ENCODE results near the gene GRID2IP.
A peak's percentile ranks its signal among the peaks of the same experiment; 100 is the strongest.

Gene GRID2IP

GRCh38 chr7:6556196-6556595 is 4.9 kb upstream of the GRID2IP start:
- peaks cover 3% of the 10 kb centered on the region; the same call in 1 of the 2 replicates for H3K27me3 ChIP-seq (ENCODE audit: control insufficient read depth, low read length)

GRCh38 chr7:6554848-6555247 is 3.6 kb upstream of the GRID2IP start:
- peaks cover 8% of the 10 kb centered on the region for H3K4me1 ChIP-seq (ENCODE audit: control insufficient read depth, low read length)

More at GRCh38 chr7:6556196-6556595, 4.9 kb upstream of the GRID2IP start:
- TF ChIP-seq EZH2phosphoT487 (IDR thresholded peaks at IDR 0.05; ENCODE audit: borderline replicate concordance, low read length) (no peak), CTCF (IDR thresholded peaks at IDR 0.05; ENCODE audit: low read depth, low read length, poor library complexity, severe bottlenecking) (peak; percentile 69)
- H3K4me1 ChIP-seq (ENCODE audit: control insufficient read depth, low read length), result peaks cover 8% of the 10 kb centered on the region
- no peaks in the 10 kb centered on the region for H3K9me2 ChIP-seq (replicated peaks; ENCODE audit: control insufficient read depth, low read length)
- H3K79me2 ChIP-seq (ENCODE audit: control insufficient read depth, low read length), result no peaks in the 10 kb centered on the region
- no peaks in the 10 kb centered on the region for H3K36me3 ChIP-seq (ENCODE audit: control insufficient read depth, low read length)
- H3K4me3 ChIP-seq (ENCODE audit: low read length), result no peak overlapping the region
- no peak overlapping the region for H3K27ac ChIP-seq (ENCODE audit: low read depth, low read length)
- no peaks in the 10 kb centered on the region for H4K20me1 ChIP-seq (ENCODE audit: control insufficient read depth, insufficient read depth, low read depth, low read length)
- no peak overlapping the region for H3K4me2 ChIP-seq (ENCODE audit: low read length)
- no peaks in the 10 kb centered on the region for H3K9me3 ChIP-seq (ENCODE audit: control insufficient read depth, insufficient read depth, low read length)
- no peaks in the 10 kb centered on the region for H3F3A ChIP-seq (ENCODE audit: control insufficient read depth, insufficient read depth)

GRCh38 chr7:6553448-6554044 is 2.3 kb upstream of the GRID2IP start:
- Histone ChIP-seq H3K27me3 (ENCODE audit: control insufficient read depth, low read length) (no peaks in the 10 kb centered on the region), H3K9me3 (ENCODE audit: control insufficient read depth, insufficient read depth, low read length) (no peaks in the 10 kb centered on the region), H3K4me3 (ENCODE audit: low read length) (no peak overlapping the region), H3K9me2 (replicated peaks; ENCODE audit: control insufficient read depth, low read length) (no peaks in the 10 kb centered on the region), H3K36me3 (ENCODE audit: control insufficient read depth, low read length) (no peaks in the 10 kb centered on the region), H3F3A (ENCODE audit: control insufficient read depth, insufficient read depth) (no peaks in the 10 kb centered on the region), H4K20me1 (ENCODE audit: control insufficient read depth, insufficient read depth, low read depth, low read length) (no peaks in the 10 kb centered on the region), H3K4me1 (ENCODE audit: control insufficient read depth, low read length) (peaks cover 8% of the 10 kb centered on the region), H3K79me2 (ENCODE audit: control insufficient read depth, low read length) (no peaks in the 10 kb centered on the region), H3K27ac (ENCODE audit: low read depth, low read length) (no peak overlapping the region), H3K4me2 (ENCODE audit: low read length) (no peak overlapping the region)
- TF ChIP-seq CTCF (IDR thresholded peaks at IDR 0.05; ENCODE audit: low read depth, low read length, poor library complexity, severe bottlenecking) (no peak), EZH2phosphoT487 (IDR thresholded peaks at IDR 0.05; ENCODE audit: borderline replicate concordance, low read length) (no peak)

More at GRCh38 chr7:6554848-6555247, 3.6 kb upstream of the GRID2IP start:
- no peaks in the 10 kb centered on the region for H3K79me2 ChIP-seq (ENCODE audit: control insufficient read depth, low read length)
- no peaks in the 10 kb centered on the region for H3K36me3 ChIP-seq (ENCODE audit: control insufficient read depth, low read length)
- H3K27me3 ChIP-seq (ENCODE audit: control insufficient read depth, low read length), result peaks cover under 1% of the 10 kb centered on the region; the same call in 1 of the 2 replicates
- H4K20me1 ChIP-seq (ENCODE audit: control insufficient read depth, insufficient read depth, low read depth, low read length), result no peaks in the 10 kb centered on the region
- no peaks in the 10 kb centered on the region for H3F3A ChIP-seq (ENCODE audit: control insufficient read depth, insufficient read depth)
- TF ChIP-seq EZH2phosphoT487 (IDR thresholded peaks at IDR 0.05; ENCODE audit: borderline replicate concordance, low read length) (no peak), CTCF (IDR thresholded peaks at IDR 0.05; ENCODE audit: low read depth, low read length, poor library complexity, severe bottlenecking) (no peak)
- no peak overlapping the region for H3K4me3 ChIP-seq (ENCODE audit: low read length)
- no peak overlapping the region for H3K27ac ChIP-seq (ENCODE audit: low read depth, low read length)
- H3K4me2 ChIP-seq (ENCODE audit: low read length), result peak overlapping the region; percentile 21
- H3K9me2 ChIP-seq (replicated peaks; ENCODE audit: control insufficient read depth, low read length), result no peaks in the 10 kb centered on the region
- H3K9me3 ChIP-seq (ENCODE audit: control insufficient read depth, insufficient read depth, low read length), result no peaks in the 10 kb centered on the region
